Panc1 (cell line): ENCODE data around the gene ASGR2.

ENCODE experiments used
- CTCF ChIP-seq: fragments of 450-650 bp; IDR thresholded peaks from 2 replicates; pipeline ENCODE4 v1.5.1; 2017; ENCODE audit warnings: mild to moderate bottlenecking
- POLR2AphosphoS5 ChIP-seq: IDR thresholded peaks from 2 replicates; pipeline ENCODE4 v1.6.1; 2012; ENCODE audit warnings: mild to moderate bottlenecking, low read depth, low read length, moderate library complexity

DNA sequence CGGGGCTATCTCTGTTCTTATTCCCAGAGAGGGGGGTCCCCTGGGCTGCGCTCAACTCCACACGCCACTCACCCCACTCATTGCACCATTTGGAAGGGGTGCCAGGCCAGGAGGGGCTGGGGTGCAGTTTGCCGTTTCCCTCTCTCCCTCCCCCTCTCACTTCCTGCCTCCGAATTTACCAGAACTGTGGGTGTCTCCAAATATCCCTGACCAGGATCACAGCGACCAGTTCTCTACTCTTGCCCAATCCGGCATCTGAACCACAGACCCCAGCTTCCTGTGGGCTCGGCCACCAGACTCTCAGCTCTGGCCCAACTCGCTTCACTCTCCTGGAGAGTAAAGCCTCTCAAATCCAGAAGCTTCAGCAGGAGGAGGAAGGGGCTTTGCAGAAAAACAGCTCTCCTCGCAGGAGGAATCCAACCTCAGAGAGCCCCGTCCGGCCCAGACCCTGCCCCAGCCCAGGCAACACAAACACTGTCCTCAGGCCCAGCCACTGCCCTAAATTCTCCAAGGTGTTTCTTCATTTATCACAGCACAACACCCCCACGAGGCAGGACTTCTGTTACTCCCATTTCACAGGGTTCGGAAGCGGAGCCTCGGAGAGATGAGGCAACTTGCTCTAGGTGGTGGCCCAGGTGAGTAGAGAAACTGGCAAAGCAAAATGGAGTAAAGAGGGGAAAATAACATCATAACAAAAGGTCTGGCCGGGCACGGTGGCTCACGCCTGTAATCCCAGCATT, 423 bp upstream of the ASGR2 start:
- TF ChIP-seq CTCF (no peak), POLR2AphosphoS5 (no peak)
